Measurements from ENCODE around the gene SEMA4D.

- TF ChIP-seq CTCF (conservative IDR thresholded peaks at IDR 0.05) (no peak), EZH2 (IDR thresholded peaks at IDR 0.05; ENCODE audit: low read depth) (no peak)
These were observed 71.4 kb downstream of the SEMA4D start for GRCh38 chr9:89426384-89426961.

Data from PC-9 (cell line).